K562 (cell line): ENCODE measurements around the gene HMGB2. TPM values are rescaled to one million over a fixed set of nuclear protein-coding genes. Genes with fewer than 3 reads are reported as not detected.

Experiments
- ATAC-seq: fragments of 200-7000 bp; cut with Tn5 transposase; 3 replicates; pipeline ENCODE4 v1.9.1; 2020; ENCODE audit warnings: moderate library complexity
- BruUV-seq: library from RNA; stranded (reverse); fragments of 400-500 nt; replicated peaks from 2 replicates; lab custom pipeline; 2021; lab: Mats Ljungman, UMichigan
- CTCF ChIA-PET: fragments of 300-600 bp; formaldehyde crosslinking; extraction: SDS; loops from one replicate; lab custom pipeline; 2021; ENCODE audit warnings: low intra/inter-chr PET ratio; lab: Yijun Ruan, JAX
- POLR2A ChIA-PET: fragments of 300-600, 350-650 bp; sonication (Branson Sonifier 250); formaldehyde crosslinking; extraction: SDS; loops from one replicate; lab custom pipeline; 2021; ENCODE audit warnings: antibody characterized with exemption, inconsistent platforms; lab: Yijun Ruan, JAX
- DNase-seq, 4 experiments: peaks; one replicate each; pipeline versions ENCODE4 v3.0.0 to v3.0.0-alpha.2; 2011 to 2018; ENCODE audit warnings: low spot score in 3 of 4, mixed read lengths in 3 of 4; ENCODE audit errors: extremely low read depth in 1 of 4
- FAIRE-seq: peaks from 2 replicates; lab custom pipeline; 2011; peaks lifted over from hg19 to GRCh38; lab: Jason Lieb, UNC
- H2AFZ ChIP-seq: 2 replicates; pipeline ENCODE4 v1.6.0; 2011; ENCODE audit warnings: low read depth, low read length, control low read depth, inconsistent platforms
- H3K27ac ChIP-seq: fragments of 200-600 bp; 3 replicates; pipeline ENCODE4 v1.8.0; 2011; ENCODE audit warnings: low read depth, mild to moderate bottlenecking, control low read depth, inconsistent platforms, low read length, moderate library complexity, mixed read lengths; ENCODE audit errors: extremely low read depth
- H3K27me3 ChIP-seq, 2 experiments: fragments of 300-600 bp in 1 of 2; 2 replicates in 1 of 2; 3 replicates in 1 of 2; pipeline versions ENCODE4 v1.6.0 to v1.8.0; 2011; ENCODE audit warnings: inconsistent platforms in 2 of 2, low read length in 2 of 2, mild to moderate bottlenecking in 1 of 2, mixed read lengths in 1 of 2, moderate library complexity in 1 of 2; ENCODE audit not compliant: control insufficient read depth in 2 of 2, insufficient read depth in 2 of 2
- H3K36me3 ChIP-seq: fragments of 300-600 bp; 3 replicates; pipeline ENCODE4 v1.8.0; 2011; ENCODE audit warnings: mild to moderate bottlenecking, low read length, inconsistent platforms; ENCODE audit not compliant: control insufficient read depth, insufficient read depth
- H3K4me1 ChIP-seq, 2 experiments: fragments of 200-600 bp in 1 of 2; replicated peaks in 1 of 2; 2 replicates in 1 of 2; 3 replicates in 1 of 2; pipeline versions ENCODE4 v1.5.1 to v1.8.0; 2011; ENCODE audit warnings: inconsistent platforms in 2 of 2, low read length in 2 of 2, mild to moderate bottlenecking in 1 of 2, mixed read lengths in 1 of 2, moderate library complexity in 1 of 2; ENCODE audit not compliant: control insufficient read depth in 2 of 2, insufficient read depth in 2 of 2
- H3K4me2 ChIP-seq: 2 replicates; pipeline ENCODE4 v1.6.1; 2011; ENCODE audit warnings: low read length, control low read depth, inconsistent platforms, mixed read lengths; ENCODE audit not compliant: insufficient read depth
- H3K4me3 ChIP-seq: fragments of 200-600 bp; sonication (generic), shearing (Covaris generic); 2 replicates; pipeline ENCODE4 v1.5.1; 2016; ENCODE audit warnings: control low read depth, inconsistent platforms
- H3K79me2 ChIP-seq: fragments of 200-600 bp; 3 replicates; pipeline ENCODE4 v1.8.0; 2011; ENCODE audit warnings: low read length, inconsistent platforms; ENCODE audit not compliant: control insufficient read depth, insufficient read depth
- H3K9ac ChIP-seq, 2 experiments: 2 replicates each; pipeline versions ENCODE4 v1.6.0 to v1.6.1; 2011; ENCODE audit warnings: low read depth in 2 of 2, low read length in 2 of 2, control low read depth in 1 of 2, inconsistent platforms in 1 of 2, mild to moderate bottlenecking in 1 of 2, mixed read lengths in 1 of 2; ENCODE audit not compliant: insufficient read depth in 1 of 2
- H3K9me1 ChIP-seq: one replicate; pipeline ENCODE4 v1.6.0; 2011; ENCODE audit warnings: inconsistent platforms, mild to moderate bottlenecking, low read length, moderate library complexity; ENCODE audit not compliant: control insufficient read depth, insufficient read depth
- H3K9me3 ChIP-seq: replicated peaks from 2 replicates; pipeline ENCODE4 v1.5.1; 2011; ENCODE audit warnings: low read depth, low read length, inconsistent platforms; ENCODE audit not compliant: control insufficient read depth, insufficient read depth
- H4K20me1 ChIP-seq: replicated peaks from 2 replicates; pipeline ENCODE4 v1.6.1; 2011; ENCODE audit warnings: low read length, inconsistent platforms, mixed read lengths; ENCODE audit not compliant: control insufficient read depth, insufficient read depth
- ARID1B ChIP-seq: fragments of 450-650 bp; IDR thresholded peaks from 2 replicates; pipeline ENCODE4 v1.6.1; 2016; ENCODE audit warnings: antibody characterized with exemption, mild to moderate bottlenecking, inconsistent platforms
- CEBPB ChIP-seq: fragments of 450-650 bp; IDR thresholded peaks from 2 replicates; pipeline ENCODE4 v1.6.1; 2016; ENCODE audit warnings: missing genetic modification characterization, missing compliant biosample characterization
- CEBPG ChIP-seq, 3 experiments: fragments of 200-800 bp in 1 of 3; sonication (Bioruptor generic) in 1 of 3; sonication (generic) in 1 of 3; formaldehyde crosslinking in 1 of 3; IDR thresholded peaks in 2 of 3; conservative IDR thresholded peaks in 1 of 3; 2 replicates each; pipeline versions ENCODE4 v1.6.1 to v1.8.0; 2016 to 2022; ENCODE audit warnings: missing compliant biosample characterization in 2 of 3, missing genetic modification characterization in 2 of 3, mild to moderate bottlenecking in 1 of 3, missing genetic modification reagents in 1 of 3
- ELF2 ChIP-seq: fragments of 250-450 bp; sonication (Bioruptor Pico); IDR thresholded peaks from 2 replicates; pipeline ENCODE4 v1.5.0; 2021; ENCODE audit warnings: mild to moderate bottlenecking
- HDAC2 ChIP-seq: fragments of 450-650 bp; IDR thresholded peaks from 2 replicates; pipeline ENCODE4 v1.6.1; 2016; ENCODE audit warnings: mild to moderate bottlenecking
- HEY1 ChIP-seq: fragments of 250-450 bp; sonication (Bioruptor Pico); IDR thresholded peaks from 2 replicates; pipeline ENCODE4 v1.5.0; 2020; ENCODE audit warnings: mild to moderate bottlenecking, moderate library complexity, borderline replicate concordance
- PPARD ChIP-seq: fragments of 250-450 bp; sonication (Bioruptor Pico); IDR thresholded peaks from 2 replicates; pipeline ENCODE4 v1.8.0; 2022; ENCODE audit warnings: inconsistent platforms, mild to moderate bottlenecking, moderate library complexity
- PTBP1 ChIP-seq: fragments of 200-400 bp; formaldehyde crosslinking; IDR thresholded peaks from 2 replicates; pipeline ENCODE4 v1.6.1; 2017; ENCODE audit warnings: low read depth, low read length
- SOX6 ChIP-seq: fragments of 450-650 bp; IDR thresholded peaks from 2 replicates; pipeline ENCODE4 v1.6.1; 2014; ENCODE audit warnings: mild to moderate bottlenecking
- SUPT5H ChIP-seq: fragments of 450-650 bp; IDR thresholded peaks from 2 replicates; pipeline ENCODE4 v1.6.1; 2016
- ZNF146 ChIP-seq: IDR thresholded peaks from one replicate; pipeline ENCODE4 v1.6.1; 2018; ENCODE audit warnings: missing compliant biosample characterization; ENCODE audit not compliant: unreplicated experiment
- ZNF263 ChIP-seq: sonication (generic); formaldehyde crosslinking; IDR thresholded peaks from 2 replicates; pipeline ENCODE4 v1.8.0; 2022; ENCODE audit warnings: mild to moderate bottlenecking, missing genetic modification reagents, borderline replicate concordance
- ZNF507 ChIP-seq: conservative IDR thresholded peaks from 2 replicates; pipeline ENCODE4 v1.6.1; 2017; ENCODE audit warnings: missing genetic modification characterization, missing compliant biosample characterization
- ZNF644 ChIP-seq: fragments of 200-800 bp; sonication (Bioruptor generic); IDR thresholded peaks from 2 replicates; pipeline ENCODE4 v1.6.1; 2016; ENCODE audit warnings: low read depth, missing genetic modification characterization, missing compliant biosample characterization
- WGBS: fragments of 100-300 bp; shearing (Covaris generic); methylation state at CpG from one replicate; pipeline ENCODE4 v1.1.6; 2016; ENCODE audit warnings: low coverage, mixed read lengths; ENCODE audit not compliant: insufficient coverage; ENCODE audit errors: missing lambda C conversion rate; 5-methylcytosine and 5-hydroxymethylcytosine counted together
- in situ Hi-C: fragments of 300-500 bp; cut with MboI; formaldehyde crosslinking; loops from 4 replicates; pipeline ENCODE4 v1.15.0; 2018; ENCODE audit warnings: inconsistent platforms, mixed read lengths
- intact Hi-C: fragments of 100-400 bp; cut with micrococcal nuclease; formaldehyde crosslinking; loops from 2 replicates; pipeline ENCODE4 v1.14.2; 2022
- polyA plus RNA-seq, 8 experiments: library from polyadenylated mRNA; depleted of rRNA in 4 of 8; stranded (reverse) in 5 of 8; unstranded in 3 of 8; fragments of >200 nt; fragmentation: Nextera tagmentation in 2 of 8; fragmentation: Illumina TruSeq in 1 of 8; extraction: Ambion mirVana in 2 of 8; extraction: Trizol in 1 of 8; gene quantifications; 2 replicates each; pipeline versions ENCODE4 v1.2.1 to v1.2.3, GENCODE V29; 2011 to 2014; ENCODE audit warnings: inconsistent platforms in 1 of 8, missing spikeins in 1 of 8
- total RNA-seq, 7 experiments: library from RNA; depleted of rRNA in 6 of 7; stranded (reverse); fragments of >200 nt in 6 of 7; fragmentation: Illumina TruSeq in 2 of 7; extraction: Trizol in 2 of 7; gene quantifications; 2 replicates each; pipeline versions ENCODE4 v1.2.1 to v1.2.3, GENCODE V29; 2011 to 2021; ENCODE audit warnings: low replicate concordance in 1 of 7
- TF ChIP-seq, protein P1 (sequence below): fragments of 450-650 bp; IDR thresholded peaks from 2 replicates; pipeline ENCODE4 v1.6.1; 2017; ENCODE audit warnings: antibody characterized with exemption, mild to moderate bottlenecking
- TF ChIP-seq, protein P2 (sequence below): sonication (generic); formaldehyde crosslinking; IDR thresholded peaks from 2 replicates; pipeline ENCODE4 v1.8.1; 2022; ENCODE audit warnings: missing genetic modification reagents

The HMGB2 gene
- total and polyA plus RNA-seq, 9 of the 15 experiments (the other 6 are each of a cell fraction or from before 2014, with no cell fraction given), result 309 to 822 (median 626) TPM

DNA sequence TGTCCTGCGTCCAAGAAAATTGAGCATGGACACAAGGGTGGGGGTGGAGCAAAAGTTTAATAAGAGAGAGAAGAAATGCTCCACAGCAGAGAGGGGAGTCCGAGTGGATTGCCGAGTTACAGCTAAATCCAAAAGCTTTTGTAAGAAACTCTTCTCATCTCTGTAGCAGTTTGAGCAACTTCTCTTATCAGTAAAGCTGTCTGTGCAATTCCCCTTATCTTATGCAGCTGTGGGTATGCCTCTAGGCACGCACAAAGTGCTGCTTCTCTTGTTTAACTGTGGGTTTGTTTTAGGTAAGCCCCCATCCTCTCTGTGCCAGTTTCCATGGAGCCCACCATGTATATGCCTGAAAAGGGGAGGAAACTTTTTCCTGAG, 44.8 kb downstream of the HMGB2 start:
- H3K9me3 ChIP-seq, result peaks cover 25% of the 10 kb centered on the region
- H3K4me3 ChIP-seq, result peak overlapping the region; percentile 23
- peak overlapping the region; percentile 70 for H3K4me2 ChIP-seq
- peak; percentile 79 for FAIRE-seq
- intact Hi-C loops, result no loop called here
- 0% methylated on average over 4 of the region's 4 CpGs for WGBS
- in situ Hi-C loops, result no loop called here
- H2AFZ ChIP-seq, result no peak overlapping the region
- ATAC-seq, result peak; percentile 81
- H4K20me1 ChIP-seq, result 0 out of 2 replicates have a peak, but pooled peaks cover 3% of the 10 kb centered on the region
- ChIA-PET CTCF (no interaction called here), POLR2A (interaction anchor here (1.2 kb wide), 1 partner anchor 12 kb away, joined by 5 read pairs; no protein-coding TSS in a partner anchor)
- DNase-seq, result peak in 1 of 4 experiments; percentile 62
- H3K27me3 ChIP-seq, result no peaks in the 10 kb centered on the region
- peak overlapping the region; percentile 53; the same call in 2 of the 3 replicates for H3K27ac ChIP-seq
- H3K9me1 ChIP-seq, result no peaks in the 10 kb centered on the region
- peaks cover 0 to 15% of the 10 kb centered on the region in 2 experiments; a peak in 3 of 5 replicates for H3K4me1 ChIP-seq
- peaks cover 19% of the 10 kb centered on the region; the same call in 2 of the 3 replicates for H3K79me2 ChIP-seq
- peaks cover 8% of the 10 kb centered on the region for H3K36me3 ChIP-seq
- BruUV-seq, result no TSS peak
- peak overlapping the region in 1 of 2 experiments; percentile 16; a peak in 1 of 4 replicates for H3K9ac ChIP-seq
- TF ChIP-seq, protein P1, sequence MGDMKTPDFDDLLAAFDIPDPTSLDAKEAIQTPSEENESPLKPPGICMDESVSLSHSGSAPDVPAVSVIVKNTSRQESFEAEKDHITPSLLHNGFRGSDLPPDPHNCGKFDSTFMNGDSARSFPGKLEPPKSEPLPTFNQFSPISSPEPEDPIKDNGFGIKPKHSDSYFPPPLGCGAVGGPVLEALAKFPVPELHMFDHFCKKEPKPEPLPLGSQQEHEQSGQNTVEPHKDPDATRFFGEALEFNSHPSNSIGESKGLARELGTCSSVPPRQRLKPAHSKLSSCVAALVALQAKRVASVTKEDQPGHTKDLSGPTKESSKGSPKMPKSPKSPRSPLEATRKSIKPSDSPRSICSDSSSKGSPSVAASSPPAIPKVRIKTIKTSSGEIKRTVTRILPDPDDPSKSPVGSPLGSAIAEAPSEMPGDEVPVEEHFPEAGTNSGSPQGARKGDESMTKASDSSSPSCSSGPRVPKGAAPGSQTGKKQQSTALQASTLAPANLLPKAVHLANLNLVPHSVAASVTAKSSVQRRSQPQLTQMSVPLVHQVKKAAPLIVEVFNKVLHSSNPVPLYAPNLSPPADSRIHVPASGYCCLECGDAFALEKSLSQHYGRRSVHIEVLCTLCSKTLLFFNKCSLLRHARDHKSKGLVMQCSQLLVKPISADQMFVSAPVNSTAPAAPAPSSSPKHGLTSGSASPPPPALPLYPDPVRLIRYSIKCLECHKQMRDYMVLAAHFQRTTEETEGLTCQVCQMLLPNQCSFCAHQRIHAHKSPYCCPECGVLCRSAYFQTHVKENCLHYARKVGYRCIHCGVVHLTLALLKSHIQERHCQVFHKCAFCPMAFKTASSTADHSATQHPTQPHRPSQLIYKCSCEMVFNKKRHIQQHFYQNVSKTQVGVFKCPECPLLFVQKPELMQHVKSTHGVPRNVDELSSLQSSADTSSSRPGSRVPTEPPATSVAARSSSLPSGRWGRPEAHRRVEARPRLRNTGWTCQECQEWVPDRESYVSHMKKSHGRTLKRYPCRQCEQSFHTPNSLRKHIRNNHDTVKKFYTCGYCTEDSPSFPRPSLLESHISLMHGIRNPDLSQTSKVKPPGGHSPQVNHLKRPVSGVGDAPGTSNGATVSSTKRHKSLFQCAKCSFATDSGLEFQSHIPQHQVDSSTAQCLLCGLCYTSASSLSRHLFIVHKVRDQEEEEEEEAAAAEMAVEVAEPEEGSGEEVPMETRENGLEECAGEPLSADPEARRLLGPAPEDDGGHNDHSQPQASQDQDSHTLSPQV, result no peak
- peak; percentile 78 for TF ChIP-seq SOX6
- TF ChIP-seq ARID1B, result peak; percentile 92
- no peak for TF ChIP-seq ZNF263 (CRISPR knock-in tag)
- TF ChIP-seq CEBPB (tag), result peak; percentile 86
- no peak for TF ChIP-seq PTBP1
- no peak for TF ChIP-seq PPARD (CRISPR knock-in tag)
- TF ChIP-seq, protein P2, sequence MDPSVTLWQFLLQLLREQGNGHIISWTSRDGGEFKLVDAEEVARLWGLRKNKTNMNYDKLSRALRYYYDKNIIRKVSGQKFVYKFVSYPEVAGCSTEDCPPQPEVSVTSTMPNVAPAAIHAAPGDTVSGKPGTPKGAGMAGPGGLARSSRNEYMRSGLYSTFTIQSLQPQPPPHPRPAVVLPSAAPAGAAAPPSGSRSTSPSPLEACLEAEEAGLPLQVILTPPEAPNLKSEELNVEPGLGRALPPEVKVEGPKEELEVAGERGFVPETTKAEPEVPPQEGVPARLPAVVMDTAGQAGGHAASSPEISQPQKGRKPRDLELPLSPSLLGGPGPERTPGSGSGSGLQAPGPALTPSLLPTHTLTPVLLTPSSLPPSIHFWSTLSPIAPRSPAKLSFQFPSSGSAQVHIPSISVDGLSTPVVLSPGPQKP (CRISPR knock-in tag), result no peak
- no peak for TF ChIP-seq ZNF146 (CRISPR knock-in tag)
- peak; percentile 40; the same call in 1 of the 2 replicates for TF ChIP-seq HDAC2
- no peak for TF ChIP-seq ZNF507
- TF ChIP-seq ZNF644 (tag), result no peak
- no peak for TF ChIP-seq HEY1 (CRISPR knock-in tag)
- TF ChIP-seq CEBPG (CRISPR knock-in tag; IDR thresholded peaks at IDR 0.05), result no peak
- peak; percentile 28 to 36; a peak in 1 of 4 replicates for TF ChIP-seq CEBPG (tag; conservative IDR thresholded peaks at IDR 0.05 in 1 of 2, IDR thresholded peaks at IDR 0.05 in 1 of 2)
- TF ChIP-seq SUPT5H, result no peak
- no peak for TF ChIP-seq ELF2 (CRISPR knock-in tag)
